ENCODE measurements around the gene SNX19.

The SNX19 gene

DNA sequence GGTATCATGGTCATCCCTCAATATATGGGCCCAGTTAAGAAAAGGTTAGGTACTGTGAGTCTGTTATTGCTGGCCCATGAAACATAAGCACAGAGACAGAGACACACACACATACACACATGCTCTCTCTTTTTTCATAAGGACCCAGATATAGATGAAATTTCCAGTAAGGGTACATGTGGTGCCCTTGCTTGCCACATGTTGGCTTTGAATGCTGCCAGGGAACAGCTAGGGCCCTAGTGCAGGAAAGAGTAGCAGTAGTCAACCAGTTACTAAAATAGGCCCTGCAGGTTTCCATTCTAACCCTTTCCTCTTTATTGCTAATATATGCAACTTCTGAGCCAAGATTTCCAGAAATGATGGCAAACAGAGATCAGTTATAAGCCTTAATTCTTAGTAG is 9.1 kb downstream of the SNX19 start:
- H3K27ac ChIP-seq: no peak overlapping the region
- DNase-seq (ENCODE audit: low read depth, low spot score): no peak

DNA sequence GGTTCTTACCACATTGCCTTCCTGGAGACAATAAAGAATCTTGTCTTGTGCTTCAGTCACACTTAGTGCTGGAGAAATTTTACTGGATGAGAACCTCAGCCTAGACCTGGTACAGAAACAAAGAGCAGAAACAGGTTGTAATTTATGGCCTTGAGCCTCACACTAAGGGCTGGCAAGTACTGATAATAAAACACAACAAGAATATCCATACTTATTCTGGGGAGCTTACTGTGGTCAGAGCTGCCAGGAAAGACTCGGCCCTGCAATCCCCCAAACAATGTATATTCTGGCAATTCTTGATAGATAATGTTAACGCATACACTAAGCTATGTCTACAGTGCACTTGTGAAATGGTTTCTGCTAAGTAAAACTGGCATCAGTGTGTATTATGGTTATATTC is 9.7 kb downstream of the SNX19 start:
- DNase-seq (ENCODE audit: low read depth, low spot score): no peak
- no peak overlapping the region for H3K27ac ChIP-seq

DNA sequence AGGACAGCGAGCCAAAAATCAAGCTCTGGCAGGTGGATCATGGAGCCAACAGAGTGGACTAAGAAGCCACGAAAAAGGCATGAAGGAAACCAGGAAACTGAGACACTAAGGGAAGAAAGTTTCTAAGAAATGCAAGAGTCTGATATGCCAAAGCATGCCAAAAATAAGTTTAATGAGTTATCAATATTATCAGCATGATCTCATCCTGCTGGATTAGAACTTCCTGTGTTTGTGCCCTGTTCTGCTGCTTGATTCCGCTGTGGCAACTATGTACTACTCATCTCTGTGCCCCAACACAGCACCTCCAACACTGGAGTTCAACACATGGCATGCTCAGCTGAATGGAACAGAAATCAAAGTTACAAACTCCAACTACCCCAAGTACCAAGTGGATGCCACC is 10.8 kb downstream of the SNX19 start:
- H3K27ac ChIP-seq: no peak overlapping the region

DNA sequence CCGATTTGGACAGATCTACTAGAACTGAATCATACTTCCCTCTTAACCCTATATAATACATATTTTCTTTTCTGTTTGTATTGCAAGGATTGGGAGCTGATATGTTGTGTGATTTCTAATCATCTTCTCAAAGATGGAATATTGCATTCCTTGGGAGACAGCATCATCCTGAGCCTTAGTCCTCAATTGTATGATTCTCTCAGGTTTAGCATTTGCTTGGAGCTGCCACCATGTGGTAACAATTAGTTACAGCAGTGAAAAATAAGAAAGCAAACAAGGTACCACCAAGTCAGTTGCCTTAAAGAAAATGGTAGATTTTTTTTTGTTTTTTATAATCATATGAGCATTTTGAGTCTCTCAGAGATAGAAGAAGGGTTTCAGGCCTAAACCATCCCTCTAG is 11.9 kb downstream of the SNX19 start:
- DNase-seq (ENCODE audit: low read depth, low spot score): no peak
- no peak overlapping the region for H3K27ac ChIP-seq

More for the DNA sequence above, 10.8 kb downstream of the SNX19 start:
- DNase-seq (ENCODE audit: low read depth, low spot score): no peak

DNA sequence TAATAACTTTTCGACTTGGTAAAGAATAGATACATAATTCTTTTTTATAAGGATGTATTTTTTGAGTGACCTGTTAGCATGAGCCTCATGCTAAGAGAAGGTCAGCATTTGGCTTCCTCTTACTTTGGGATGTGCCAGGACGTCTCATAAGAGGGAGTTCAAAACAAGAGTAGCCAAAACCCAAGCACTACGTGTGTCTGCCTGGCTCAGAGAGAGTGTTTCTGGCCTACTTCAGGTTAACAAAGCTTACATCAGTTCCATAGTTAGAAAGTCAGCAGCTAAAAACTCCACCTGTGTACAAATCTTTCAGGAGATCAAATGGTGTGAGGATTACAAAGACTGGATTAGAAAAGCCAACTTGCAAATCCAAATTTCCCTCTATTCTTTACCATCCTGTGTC is 13.9 kb downstream of the SNX19 start:
- no peak overlapping the region for H3K27ac ChIP-seq
- DNase-seq (ENCODE audit: low read depth, low spot score): no peak

DNA sequence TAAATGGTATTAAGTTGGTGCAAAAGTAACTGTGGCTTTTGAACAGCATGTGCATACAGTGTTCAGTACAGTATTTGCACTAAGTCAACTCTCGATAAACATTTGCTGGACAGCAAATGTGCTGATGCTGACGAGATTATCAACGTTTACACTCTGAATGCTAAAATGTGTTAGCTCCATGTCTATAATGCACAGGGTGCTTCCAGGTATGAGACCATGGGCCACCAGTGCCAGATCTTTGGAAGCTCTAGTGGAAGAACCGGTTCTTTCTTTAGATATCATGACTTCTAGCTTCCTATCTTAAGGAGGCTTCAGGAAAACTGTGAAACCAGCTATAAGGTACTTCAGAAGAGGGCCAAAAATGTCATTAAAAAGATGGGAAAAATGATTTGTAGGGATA is 17.2 kb downstream of the SNX19 start:
- DNase-seq (ENCODE audit: low read depth, low spot score): no peak

DNA sequence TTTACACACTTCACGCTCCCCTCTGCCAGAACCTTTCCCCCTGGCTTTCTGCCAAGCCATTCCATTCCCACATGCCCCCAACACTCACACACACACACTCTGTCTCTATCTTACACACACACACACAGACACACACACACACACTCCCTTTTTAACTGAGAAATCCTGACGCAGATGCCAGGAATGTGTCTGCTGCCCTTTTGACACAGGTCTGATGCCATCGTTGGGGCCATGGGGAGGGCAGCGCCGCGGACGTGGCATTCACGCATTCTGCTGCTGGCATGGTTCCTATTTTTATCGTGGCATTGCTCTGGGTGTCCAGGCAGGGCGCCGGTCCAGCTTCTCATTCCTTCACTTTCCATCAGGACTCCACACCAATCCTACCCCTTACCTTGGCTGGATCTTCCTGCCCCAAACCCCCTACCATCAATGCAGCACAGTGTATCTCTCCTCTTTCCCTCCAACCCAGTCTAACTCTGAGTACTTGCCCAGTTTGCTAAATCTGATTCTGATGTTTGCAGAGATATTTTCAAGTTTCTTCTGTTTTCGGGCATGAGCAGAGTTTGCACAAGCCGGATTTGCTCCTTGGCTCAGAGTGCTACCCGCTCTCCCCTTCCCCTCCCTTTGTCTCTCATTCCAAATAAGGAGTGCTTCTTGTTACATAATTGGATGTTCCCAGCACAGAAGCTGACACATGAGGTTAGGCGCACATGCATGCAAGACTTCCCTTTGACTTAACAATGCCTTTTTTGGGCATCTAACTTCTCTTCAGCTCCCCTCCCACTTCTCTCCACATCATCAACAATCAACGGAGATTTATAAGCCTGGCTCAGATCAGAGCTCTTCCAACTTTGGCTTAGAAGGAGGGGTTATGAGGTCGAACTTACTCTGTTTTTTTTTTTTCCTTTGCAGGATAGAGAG is 18.8 kb downstream of the SNX19 start:
- H3K27ac ChIP-seq: peak overlapping the region; percentile 44
- peak; percentile 68 for DNase-seq (ENCODE audit: low read depth, low spot score)

More for the DNA sequence above, 17.2 kb downstream of the SNX19 start:
- H3K27ac ChIP-seq: no peak overlapping the region

DNA sequence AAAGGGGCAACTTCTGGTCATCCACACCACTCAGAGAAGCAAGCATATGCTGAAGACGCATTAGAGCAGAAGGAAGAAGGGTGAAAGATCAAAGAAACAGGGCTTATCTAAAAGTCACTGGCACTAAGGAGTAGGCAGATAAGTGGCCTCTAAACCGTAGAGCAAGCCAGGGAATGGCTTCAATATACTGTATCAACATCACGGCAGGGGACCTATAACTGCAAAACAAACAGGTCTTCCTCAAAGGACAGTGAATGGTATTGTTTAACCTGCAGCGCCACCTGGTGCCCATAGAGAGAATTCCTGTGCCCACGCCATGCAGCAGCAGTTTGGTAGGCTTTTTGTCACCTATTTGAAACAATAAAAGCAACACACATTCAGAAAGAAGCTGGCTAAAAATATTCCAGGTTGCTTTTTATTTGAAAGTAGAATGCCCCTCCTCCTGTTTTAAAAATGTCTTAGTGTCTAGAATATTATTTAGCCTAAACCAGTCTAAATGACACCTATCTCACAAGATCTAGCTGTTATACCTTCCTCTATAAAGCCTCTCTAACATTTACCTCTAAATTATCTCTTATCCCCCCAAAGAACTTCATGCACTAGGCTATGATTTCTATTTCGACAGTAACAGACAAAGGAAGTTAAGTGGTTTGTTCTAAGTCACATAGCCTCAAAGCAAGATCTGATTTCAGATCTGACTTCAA is 21.8 kb downstream of the SNX19 start:
- DNase-seq (ENCODE audit: low read depth, low spot score): no peak
- H3K27ac ChIP-seq: no peak overlapping the region

DNA sequence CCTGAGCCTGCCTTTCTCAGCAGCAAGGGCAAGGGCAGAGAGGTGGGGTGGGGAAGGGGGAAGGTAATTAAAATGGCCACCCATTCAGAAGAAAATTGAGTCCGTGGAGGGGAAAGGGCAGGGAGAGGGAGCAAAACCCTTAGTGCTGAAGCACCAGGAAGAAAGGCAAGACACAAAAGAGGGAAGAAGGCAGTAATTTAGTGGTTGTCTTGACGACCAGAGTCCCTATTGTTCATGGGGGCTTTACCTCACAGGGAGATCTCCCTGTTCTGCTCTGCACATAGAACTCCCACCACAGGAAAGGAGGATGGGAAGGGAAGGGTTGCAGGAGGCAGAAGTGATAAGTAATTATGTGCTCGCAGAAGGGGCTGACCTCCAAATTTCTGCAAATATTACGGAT is 23.4 kb downstream of the SNX19 start:
- H3K27ac ChIP-seq: no peak overlapping the region
- no peak for DNase-seq (ENCODE audit: low read depth, low spot score)

DNA sequence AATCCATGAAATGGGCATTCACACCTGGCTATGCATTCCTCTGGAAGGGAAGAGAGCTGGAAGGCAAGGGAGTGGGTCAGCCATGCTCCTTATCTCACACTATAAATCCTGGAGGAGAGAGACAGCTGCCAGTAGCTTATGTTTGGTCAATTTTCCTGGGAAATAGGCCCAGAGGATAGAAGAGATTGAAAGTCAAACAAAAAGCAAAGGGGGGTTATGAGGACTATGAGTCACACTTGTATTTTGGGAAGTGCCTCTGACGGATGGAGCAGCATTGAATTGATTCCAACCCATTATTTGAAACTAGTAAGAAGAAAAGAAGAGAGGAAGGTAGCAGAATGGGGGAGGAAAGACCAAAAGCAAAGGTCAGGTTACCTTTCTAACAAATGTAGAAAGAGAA is 25.0 kb downstream of the SNX19 start:
- no peak for DNase-seq (ENCODE audit: low read depth, low spot score)
- H3K27ac ChIP-seq: no peak overlapping the region

DNA sequence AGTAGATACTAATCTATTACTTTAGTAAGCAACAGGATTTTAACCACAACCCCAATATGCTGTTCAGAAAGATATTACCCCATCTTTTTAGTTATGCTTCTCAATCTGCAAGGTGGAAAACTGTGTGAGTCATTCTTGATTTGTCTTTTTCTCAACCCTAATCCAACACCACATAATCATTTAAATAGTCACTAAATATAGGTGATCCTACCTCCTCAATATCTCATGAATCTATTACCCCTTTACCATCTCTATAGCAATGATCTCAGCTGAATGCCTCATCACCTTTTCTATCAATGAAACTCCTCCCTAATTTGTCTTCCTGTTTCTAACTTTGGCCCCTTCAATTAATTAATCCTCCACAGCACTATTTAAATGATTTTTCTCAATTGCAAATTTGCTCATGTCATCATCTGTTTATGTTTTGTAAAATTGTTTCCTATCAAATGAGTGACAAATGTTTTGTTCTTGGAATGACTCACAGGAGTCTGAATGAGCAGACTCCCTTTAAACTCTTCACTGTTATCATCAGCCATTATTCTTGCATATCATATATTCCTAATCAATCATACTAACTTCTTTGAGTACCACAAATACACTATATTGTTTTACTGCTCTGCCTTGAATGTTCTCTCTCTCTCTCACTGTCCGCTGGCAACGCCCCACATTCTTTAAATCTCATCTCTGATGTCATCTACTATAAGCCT is 26.1 kb downstream of the SNX19 start:
- no peak for DNase-seq (ENCODE audit: low read depth, low spot score)
- no peak overlapping the region for H3K27ac ChIP-seq

DNA sequence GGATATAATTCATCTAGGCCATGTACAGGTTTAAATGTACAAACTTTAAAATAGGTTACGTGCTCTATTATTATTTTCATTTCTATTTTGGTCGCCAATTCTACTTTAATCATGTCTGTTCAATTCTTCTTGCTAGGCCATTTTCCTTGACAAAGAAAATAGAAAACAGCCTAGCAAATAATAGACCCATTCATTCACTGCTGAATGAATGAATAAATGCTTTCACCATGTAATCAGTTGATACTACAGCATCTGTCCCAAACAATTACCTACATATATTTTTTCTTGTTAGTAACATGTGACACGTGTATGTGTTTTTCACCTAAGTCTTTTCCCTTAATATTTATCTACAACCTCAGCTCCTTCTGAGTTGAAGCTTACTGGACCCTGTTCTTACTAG is 27.5 kb downstream of the SNX19 start:
- no peak for DNase-seq (ENCODE audit: low read depth, low spot score)
- H3K27ac ChIP-seq: no peak overlapping the region

DNA sequence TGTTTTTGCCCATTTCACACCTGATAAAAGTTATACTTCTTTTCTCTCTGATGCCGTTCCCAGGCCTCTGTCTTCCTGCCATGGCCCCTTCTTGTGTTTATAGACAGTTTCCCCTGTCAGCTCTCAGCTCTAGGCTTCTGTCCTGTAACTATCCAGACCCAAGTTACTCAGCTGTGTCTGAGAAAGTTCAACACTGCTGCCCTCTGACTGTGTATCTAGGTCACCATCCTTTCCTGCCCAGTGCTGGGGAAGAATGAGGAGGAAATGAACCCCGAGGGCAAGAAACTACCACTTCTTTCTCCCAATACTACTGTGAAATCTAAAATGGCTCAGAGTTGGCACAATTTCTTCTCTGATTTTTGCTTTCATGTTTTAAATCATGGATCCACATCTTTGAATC is 29.6 kb downstream of the SNX19 start:
- no peak overlapping the region for H3K27ac ChIP-seq
- DNase-seq (ENCODE audit: low read depth, low spot score): no peak

DNA sequence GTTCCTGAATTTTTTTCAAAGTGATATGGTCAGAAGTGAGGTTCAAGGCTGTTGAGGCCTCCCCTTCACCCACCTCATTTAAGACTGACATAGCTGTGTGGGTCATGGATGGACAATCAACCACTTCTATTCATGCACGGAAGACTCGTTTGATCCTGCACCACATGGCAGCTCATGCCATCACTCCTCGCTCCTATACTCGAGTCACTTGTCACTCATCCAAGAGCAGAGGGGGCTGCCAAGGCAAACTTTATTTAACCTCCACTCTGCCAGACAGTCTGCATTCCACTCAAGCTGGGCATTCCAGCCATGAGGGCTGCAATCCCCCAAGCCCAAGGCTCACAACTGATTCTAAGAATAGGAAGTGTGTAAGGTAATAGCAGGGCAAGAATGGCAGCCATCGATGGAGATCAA is 34.1 kb downstream of the SNX19 start:
- no peak for DNase-seq (ENCODE audit: low read depth, low spot score)
- no peak overlapping the region for H3K27ac ChIP-seq

DNA sequence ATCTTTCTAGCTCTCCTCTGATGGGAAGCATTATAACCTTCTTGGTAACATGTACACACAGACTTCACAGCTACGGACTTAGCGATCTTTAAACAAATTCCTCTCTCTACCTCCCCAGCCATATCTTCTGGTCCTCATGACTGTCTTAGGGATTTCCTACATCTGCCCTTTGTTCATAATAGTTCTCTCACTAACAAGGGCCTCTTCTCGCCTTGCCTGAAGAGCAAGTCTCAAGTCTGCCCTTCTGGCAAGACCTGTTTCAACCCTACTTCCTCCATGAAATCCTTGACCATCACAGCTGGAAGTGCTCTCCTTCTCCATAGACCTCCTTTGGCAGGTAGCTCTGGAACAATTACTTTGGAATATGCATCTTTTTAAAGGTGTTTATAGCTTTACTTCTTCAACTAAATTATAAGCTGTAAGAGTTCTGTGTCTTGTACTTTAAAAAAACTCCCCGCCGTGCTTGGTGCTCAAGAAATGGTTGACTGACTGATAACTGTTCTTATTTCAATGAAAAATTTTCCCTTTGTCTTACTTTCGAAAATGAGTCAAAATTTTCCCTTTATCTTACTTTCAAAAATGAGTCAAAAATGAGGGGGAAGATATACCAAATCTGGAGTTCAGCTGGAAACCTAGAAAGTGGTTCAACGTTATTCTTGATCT is 34.7 kb downstream of the SNX19 start:
- DNase-seq (ENCODE audit: low read depth, low spot score): no peak

DNA sequence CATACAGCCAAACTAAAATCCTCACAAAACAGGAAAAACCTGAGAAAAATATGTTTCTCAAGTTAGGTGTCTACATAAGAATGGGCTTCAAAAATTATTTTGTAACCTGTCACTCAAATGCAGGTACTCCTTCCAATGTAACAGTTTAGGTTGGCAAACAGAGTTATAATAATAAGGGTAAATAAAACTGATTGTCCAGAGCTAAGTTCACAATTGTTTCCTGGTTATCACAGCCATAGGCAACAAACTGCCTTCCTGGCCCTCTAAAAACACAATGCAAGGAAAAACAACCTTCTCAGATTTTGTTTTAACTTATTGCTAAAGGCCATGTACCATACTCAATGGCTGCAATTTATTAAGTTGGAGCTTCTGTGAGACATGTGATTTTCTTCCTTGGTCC is 36.4 kb downstream of the SNX19 start:
- DNase-seq (ENCODE audit: low read depth, low spot score): no peak
- H3K27ac ChIP-seq: no peak overlapping the region

More for the DNA sequence above, 34.7 kb downstream of the SNX19 start:
- no peak overlapping the region for H3K27ac ChIP-seq

DNA sequence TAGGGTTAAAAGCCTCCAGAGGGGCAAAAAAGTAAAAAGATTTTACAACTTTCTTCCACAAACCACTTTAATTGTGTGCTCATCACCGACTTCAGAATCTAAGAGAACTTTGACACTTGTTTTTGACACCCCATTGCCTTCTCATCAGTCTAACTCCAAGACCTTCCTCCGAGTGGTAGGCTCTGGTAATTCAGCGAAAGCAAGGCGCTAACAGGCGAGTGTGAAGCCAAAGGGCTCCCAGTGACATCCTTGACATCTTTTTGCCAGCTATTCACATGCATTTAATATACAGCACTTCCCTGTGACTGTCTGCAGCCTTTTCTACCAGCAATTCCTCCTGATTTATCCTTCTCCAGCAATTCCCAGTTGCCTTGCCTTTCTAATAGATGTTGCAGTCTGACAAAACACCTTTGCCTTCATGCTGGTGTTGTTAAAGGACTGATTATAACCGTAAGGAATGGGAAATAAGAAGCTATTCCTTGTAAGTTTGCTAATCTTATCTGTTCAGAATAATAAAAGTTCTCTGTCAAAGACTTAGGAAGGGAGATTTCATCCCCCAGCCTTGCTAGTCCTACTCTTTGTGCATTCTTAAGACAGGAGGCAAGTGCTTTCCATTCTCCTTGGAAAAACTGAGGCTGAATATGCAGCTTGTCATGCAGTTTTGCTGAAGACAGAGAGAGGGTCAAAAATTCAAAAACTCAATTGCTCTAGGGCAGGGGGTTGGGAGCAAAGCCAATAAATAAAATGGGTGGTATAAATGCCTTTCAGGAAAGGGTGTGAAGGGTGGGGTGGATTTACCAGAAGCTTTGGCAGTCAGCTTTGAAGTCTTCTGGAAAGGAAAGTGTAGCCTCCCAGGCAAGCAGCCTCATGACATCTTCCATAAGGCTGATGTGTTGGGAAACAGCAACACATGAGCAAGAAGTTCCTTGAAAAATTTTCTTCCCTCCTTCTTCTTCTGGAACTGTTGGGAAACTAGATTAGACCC is 39.1 kb downstream of the SNX19 start:
- no peak overlapping the region for H3K27ac ChIP-seq
- DNase-seq (ENCODE audit: low read depth, low spot score): no peak

DNA sequence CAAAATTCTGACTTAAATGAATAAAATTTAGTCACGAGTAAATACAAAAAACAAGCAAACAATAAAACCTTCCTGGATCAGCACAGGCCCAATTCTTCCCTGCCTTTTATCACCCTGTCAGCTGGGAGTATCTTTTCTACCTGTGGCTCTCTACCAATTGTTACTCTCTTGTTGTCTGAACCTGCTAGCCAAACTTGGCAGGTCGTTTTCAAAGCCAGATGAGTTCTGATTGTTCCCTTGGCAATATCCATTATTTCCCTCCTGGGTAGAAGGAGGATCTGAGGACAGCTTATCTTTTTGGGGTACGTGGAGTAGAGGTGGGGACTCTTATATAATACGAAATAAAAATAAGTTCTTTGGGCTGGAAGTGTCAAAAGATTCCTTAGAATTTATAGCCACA is 40.2 kb downstream of the SNX19 start:
- no peak overlapping the region for H3K27ac ChIP-seq

DNA sequence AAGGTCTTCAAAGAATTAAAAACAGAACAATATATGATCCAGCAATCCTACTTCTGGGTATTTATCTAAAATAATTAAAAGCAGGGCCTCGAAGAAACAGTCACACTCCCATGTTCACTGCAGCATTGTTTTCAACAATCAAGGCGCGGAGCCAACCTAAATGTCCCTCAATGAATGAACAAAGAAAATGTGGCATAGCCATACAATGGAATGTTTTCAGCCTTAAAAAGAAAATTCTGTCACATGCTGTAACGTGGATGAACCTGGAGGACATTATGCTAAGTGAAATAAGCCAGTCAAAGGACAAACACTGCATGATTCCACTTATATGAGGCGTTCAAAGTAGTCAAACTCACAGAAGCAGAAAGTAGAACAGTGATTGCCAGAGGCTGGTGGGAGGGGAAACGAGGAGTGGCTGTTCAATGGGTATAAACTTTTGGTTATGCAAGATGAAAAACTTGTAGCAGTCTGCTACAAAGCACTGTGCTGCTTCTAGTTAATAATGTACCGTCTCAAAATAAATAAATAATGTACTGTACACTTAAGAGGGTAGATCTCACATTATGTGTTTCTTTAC is 41.2 kb downstream of the SNX19 start:
- no peak for DNase-seq (ENCODE audit: low read depth, low spot score)

More for the DNA sequence above, 40.2 kb downstream of the SNX19 start:
- no peak for DNase-seq (ENCODE audit: low read depth, low spot score)

More for the DNA sequence above, 41.2 kb downstream of the SNX19 start:
- H3K27ac ChIP-seq: peak overlapping the region; percentile 15
